ENCODE results near the gene VPS37D.
A peak's percentile ranks its signal among the peaks of the same experiment; 100 is the strongest.

Gene VPS37D

DNA sequence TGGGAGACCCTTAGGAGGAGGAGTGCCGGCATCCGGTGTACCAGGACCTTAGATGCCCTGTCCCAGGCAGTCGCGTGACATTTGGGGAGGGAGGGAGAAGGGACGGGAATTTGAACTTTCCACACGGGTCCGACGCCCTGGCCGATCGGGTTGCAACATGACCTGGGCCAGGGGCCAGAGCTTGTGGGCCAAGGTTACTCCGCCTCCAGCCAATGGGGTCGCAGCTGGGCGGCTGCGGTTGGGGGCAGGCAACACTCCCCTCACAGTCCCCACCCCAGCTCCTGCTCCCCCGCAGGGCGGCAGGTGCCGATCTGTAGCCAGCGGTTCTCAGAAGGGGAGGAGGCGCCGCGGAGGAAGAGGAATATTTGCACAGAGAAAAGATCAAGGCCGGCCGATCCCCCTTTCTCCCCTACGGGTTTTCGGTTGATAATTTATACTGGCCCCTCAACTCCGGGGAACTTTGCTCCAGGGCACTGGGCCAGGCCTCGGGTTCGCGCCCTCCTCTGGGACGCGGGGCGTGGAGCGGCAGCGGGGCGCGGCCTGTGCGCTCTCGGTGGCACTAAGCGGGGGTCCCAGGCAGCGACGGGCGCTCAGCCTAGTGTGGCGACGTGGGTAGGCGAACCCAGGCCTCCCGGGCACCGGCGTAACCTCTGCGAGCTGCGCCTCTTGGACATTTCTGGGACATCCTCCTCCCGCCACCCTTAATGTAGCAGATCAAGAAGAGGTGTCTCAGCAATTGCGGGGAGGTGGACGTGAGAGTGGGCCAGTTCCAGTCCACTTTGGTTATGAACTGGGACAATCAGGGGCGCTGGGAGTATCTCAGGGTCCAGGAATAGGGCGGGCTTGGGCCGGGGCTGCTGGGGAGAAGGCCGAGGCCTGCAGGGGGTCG is 44.5 kb upstream of the VPS37D start:
- H3K27ac ChIP-seq, result no peak overlapping the region
- H3K4me1 ChIP-seq, result peaks cover 5% of the 10 kb centered on the region
- H3K27me3 ChIP-seq (ENCODE audit: control insufficient read depth, insufficient read depth, low read length), result no peaks in the 10 kb centered on the region
- H3K9me3 ChIP-seq (ENCODE audit: control insufficient read depth, low read length), result no peaks in the 10 kb centered on the region
- TF ChIP-seq, protein P1, sequence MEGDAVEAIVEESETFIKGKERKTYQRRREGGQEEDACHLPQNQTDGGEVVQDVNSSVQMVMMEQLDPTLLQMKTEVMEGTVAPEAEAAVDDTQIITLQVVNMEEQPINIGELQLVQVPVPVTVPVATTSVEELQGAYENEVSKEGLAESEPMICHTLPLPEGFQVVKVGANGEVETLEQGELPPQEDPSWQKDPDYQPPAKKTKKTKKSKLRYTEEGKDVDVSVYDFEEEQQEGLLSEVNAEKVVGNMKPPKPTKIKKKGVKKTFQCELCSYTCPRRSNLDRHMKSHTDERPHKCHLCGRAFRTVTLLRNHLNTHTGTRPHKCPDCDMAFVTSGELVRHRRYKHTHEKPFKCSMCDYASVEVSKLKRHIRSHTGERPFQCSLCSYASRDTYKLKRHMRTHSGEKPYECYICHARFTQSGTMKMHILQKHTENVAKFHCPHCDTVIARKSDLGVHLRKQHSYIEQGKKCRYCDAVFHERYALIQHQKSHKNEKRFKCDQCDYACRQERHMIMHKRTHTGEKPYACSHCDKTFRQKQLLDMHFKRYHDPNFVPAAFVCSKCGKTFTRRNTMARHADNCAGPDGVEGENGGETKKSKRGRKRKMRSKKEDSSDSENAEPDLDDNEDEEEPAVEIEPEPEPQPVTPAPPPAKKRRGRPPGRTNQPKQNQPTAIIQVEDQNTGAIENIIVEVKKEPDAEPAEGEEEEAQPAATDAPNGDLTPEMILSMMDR (IDR thresholded peaks at IDR 0.05), result no peak
- no peaks in the 10 kb centered on the region for H3K79me2 ChIP-seq
- H3K36me3 ChIP-seq (ENCODE audit: control insufficient read depth, insufficient read depth, low read length), result no peaks in the 10 kb centered on the region
- H2AFZ ChIP-seq, result peak overlapping the region; percentile 68
- H3K4me2 ChIP-seq (ENCODE audit: low read length), result peak overlapping the region; percentile 70
- H3K9ac ChIP-seq, result peak overlapping the region; percentile 17
- H3K4me3 ChIP-seq (ENCODE audit: low read depth, low read length), result peak overlapping the region; percentile 73

DNA sequence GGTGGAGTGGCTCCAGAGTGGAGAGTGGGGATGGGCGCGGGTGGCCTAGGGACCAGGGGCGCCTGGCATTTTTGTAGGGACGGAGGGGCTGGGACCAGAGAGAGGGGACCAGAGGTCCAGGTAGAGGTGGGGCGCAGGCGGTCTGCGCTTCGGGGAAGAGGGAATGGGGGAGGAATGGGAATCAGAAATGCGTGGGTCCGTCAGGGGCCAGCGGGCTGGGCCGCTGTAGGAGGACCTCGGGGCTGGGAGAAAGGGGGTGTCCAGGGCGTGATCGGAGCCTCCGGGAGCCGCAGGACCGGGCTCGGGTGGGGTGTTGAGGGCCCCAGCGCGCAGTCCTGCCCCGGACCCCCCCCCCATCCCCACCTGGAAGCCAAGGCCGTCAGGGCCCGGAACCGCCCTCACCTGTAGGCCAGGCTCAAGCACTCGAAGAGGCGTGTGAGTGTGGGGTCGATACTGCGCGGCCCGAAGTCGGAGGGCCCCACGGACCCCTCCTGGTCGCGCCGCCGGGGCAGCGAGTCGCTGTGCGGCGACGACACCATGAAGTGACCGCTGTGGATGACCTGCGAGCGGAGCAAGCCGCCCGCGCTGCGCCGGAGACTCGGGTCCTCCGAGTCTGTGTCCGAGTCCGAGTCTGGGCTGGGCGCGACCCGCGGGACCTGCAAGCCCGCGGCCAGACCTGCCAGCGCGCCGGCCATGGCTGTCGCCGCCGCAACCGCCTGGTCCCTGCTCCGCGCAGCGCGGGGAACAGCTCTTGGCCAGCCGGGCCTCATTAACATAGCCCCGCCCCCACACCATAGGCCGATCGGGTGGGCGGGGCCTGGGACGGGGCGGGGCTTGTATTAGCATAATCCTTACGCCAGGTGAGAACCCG is 43.6 kb upstream of the VPS37D start, which contains the start of gene MLXIPL:
Gene MLXIPL, minus strand, starts transcription at position 725 of the 871 bp plus-strand sequence. Its CDS starts 30 bp downstream, at position 695.
- Histone ChIP-seq H2AFZ (peak within 1 kb of the TSS; percentile 68), H3K4me3 (ENCODE audit: low read depth, low read length) (peak within 1 kb of the TSS; percentile 73), H3K4me2 (ENCODE audit: low read length) (peak within 1 kb of the TSS; percentile 70), H3K79me2 (no peaks in the 10 kb centered on the region), H3K9ac (peak within 1 kb of the TSS; percentile 17), H3K9me3 (ENCODE audit: control insufficient read depth, low read length) (no peaks in the 10 kb centered on the region), H3K36me3 (ENCODE audit: control insufficient read depth, insufficient read depth, low read length) (no peaks in the 10 kb centered on the region), H3K27ac (no peak within 1 kb of the TSS), H3K4me1 (peaks cover 5% of the 10 kb centered on the region), H3K27me3 (ENCODE audit: control insufficient read depth, insufficient read depth, low read length) (no peaks in the 10 kb centered on the region)
- TF ChIP-seq, protein P1 (IDR thresholded peaks at IDR 0.05), result no peak

DNA sequence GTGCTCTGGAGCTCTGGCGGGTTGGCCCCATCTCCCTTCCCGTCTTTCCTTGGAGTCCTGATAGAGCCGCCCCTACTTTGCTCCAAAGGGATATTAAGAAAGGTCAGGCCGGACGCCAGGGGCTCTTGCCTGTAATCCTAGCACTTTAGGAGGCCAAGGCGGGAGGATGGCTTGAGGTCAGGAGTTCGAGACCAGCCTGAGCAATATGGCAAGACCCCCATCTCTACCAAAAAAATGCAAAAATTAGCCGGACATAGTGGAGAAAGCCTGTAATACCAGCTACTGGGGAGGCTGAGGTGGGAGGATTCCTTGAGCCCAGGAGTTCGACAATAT is 43.0 kb upstream of the VPS37D start:
- Histone ChIP-seq H3K4me2 (ENCODE audit: low read length) (peak overlapping the region; percentile 70), H3K27me3 (ENCODE audit: control insufficient read depth, insufficient read depth, low read length) (no peaks in the 10 kb centered on the region)
- TF ChIP-seq, protein P1 (IDR thresholded peaks at IDR 0.05), result no peak

DNA sequence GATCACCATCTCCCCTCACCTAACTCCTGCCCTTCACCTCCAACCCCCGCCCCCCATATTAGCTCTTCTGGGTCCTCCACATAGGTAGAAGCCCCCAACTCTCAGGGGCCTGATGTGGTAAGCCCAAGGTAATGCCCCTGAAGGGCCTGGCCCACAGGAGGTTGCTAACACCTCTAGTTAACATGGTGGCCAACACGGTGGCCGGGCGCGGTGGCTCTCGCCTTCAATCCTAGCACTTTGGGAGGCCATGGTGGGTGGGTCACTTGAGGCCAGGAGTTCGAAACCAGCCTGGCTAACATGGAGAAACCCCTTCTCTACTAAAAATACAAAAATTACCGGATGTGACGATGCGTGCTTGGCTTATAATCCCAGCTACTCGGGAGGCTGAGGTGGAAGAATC is 42.4 kb upstream of the VPS37D start:
- Histone ChIP-seq H3K4me1 (peaks cover 5% of the 10 kb centered on the region), H3K27ac (no peak overlapping the region), H3K4me3 (ENCODE audit: low read depth, low read length) (no peak overlapping the region), H3K79me2 (no peaks in the 10 kb centered on the region), H3K4me2 (ENCODE audit: low read length) (no peak overlapping the region), H2AFZ (no peak overlapping the region), H3K9me3 (ENCODE audit: control insufficient read depth, low read length) (no peaks in the 10 kb centered on the region), H3K27me3 (ENCODE audit: control insufficient read depth, insufficient read depth, low read length) (no peaks in the 10 kb centered on the region), H3K36me3 (ENCODE audit: control insufficient read depth, insufficient read depth, low read length) (no peaks in the 10 kb centered on the region), H3K9ac (no peak overlapping the region)
- TF ChIP-seq, protein P1 (IDR thresholded peaks at IDR 0.05), result no peak

More for the DNA sequence above, 43.0 kb upstream of the VPS37D start:
- Histone ChIP-seq H3K79me2 (no peaks in the 10 kb centered on the region), H2AFZ (peak overlapping the region; percentile 67), H3K4me1 (peaks cover 5% of the 10 kb centered on the region), H3K27ac (no peak overlapping the region), H3K36me3 (ENCODE audit: control insufficient read depth, insufficient read depth, low read length) (no peaks in the 10 kb centered on the region), H3K9me3 (ENCODE audit: control insufficient read depth, low read length) (no peaks in the 10 kb centered on the region), H3K9ac (no peak overlapping the region), H3K4me3 (ENCODE audit: low read depth, low read length) (no peak overlapping the region)
